ENCODE measurements around the gene ANXA6.

The ANXA6 gene

GRCh38 chr5:151127926-151128325 is 29.7 kb downstream of the ANXA6 start:
- no peak overlapping the region for H3K4me3 ChIP-seq (ENCODE audit: low read depth, low read length)
- TF ChIP-seq CTCF (IDR thresholded peaks at IDR 0.05; ENCODE audit: low read depth, low read length), result no peak

DNA sequence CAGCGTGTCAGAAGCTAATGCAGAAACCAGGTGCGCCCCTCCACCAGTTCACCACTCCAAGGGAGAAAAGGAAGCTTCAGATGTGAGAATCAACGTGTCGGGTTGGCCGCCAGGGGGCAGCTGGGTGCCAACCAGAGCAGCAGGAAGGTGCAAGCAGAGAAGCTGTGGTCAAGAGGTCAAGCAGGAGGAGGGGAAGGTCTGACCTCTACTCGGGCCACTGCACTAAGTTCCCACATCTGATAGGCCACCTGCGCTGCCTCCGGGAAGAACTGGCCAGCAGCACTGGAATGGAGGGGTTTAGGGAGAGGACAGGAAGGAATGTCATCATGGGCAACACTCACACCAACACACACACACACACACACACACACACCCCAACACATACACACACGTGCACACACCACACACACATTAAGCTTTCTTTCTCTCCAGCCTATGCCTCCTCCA is 31.4 kb downstream of the ANXA6 start:
- TF ChIP-seq CTCF (IDR thresholded peaks at IDR 0.05; ENCODE audit: low read depth, low read length), result peak; percentile 55
- no peak overlapping the region for H3K4me3 ChIP-seq (ENCODE audit: low read depth, low read length)

GRCh38 chr5:151125421-151125820 is 32.2 kb downstream of the ANXA6 start:
- H3K4me3 ChIP-seq (ENCODE audit: low read depth, low read length), result no peak overlapping the region

GRCh38 chr5:151123897-151124751 is 33.5 kb downstream of the ANXA6 start:
- TF ChIP-seq CTCF (IDR thresholded peaks at IDR 0.05; ENCODE audit: low read depth, low read length), result no peak
- no peak overlapping the region for H3K4me3 ChIP-seq (ENCODE audit: low read depth, low read length)

More at GRCh38 chr5:151125421-151125820, 32.2 kb downstream of the ANXA6 start:
- TF ChIP-seq CTCF (IDR thresholded peaks at IDR 0.05; ENCODE audit: low read depth, low read length), result no peak

DNA sequence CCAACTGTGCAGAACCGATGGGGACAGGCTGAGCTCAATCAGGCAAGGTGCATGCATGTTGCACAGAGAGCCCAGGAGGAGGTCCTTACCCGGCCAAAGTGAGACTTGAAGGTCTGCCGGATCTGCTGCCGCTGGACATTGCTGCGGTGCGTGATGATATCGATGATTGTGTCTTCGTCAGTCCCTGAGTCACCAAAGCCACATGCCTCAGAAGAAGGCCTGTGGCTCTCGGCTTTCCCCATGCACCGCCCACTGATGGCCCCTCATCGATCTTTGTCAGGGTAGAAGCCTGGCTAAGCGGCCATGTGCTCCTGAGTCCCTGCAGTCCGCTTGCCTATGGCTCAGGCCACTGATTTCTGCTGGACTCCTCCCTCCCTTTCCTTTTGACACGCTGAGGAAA is 34.8 kb downstream of the ANXA6 start:
- TF ChIP-seq CTCF (IDR thresholded peaks at IDR 0.05; ENCODE audit: low read depth, low read length), result no peak
- no peak overlapping the region for H3K4me3 ChIP-seq (ENCODE audit: low read depth, low read length)

DNA sequence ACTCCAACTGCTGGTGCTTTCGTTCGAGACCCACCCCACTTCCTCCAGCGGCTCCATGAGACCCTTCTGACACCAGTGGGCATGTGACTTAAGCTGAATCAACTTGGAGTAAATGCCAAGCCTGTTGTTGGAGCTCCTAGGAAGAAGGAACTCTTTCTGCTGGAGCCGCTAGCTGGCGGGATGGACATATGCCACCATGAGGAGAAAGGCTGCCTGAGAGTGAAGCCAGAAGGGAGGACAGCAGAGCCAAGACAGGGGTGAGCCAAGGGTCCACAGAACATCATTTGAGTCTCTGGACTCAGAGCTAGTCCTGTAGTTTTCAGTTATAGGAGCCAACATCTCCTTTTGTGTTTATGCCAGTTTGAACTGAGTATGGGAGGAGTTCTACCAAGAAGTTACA is 35.9 kb downstream of the ANXA6 start:
- no peak overlapping the region for H3K4me3 ChIP-seq (ENCODE audit: low read depth, low read length)
- TF ChIP-seq CTCF (IDR thresholded peaks at IDR 0.05; ENCODE audit: low read depth, low read length), result no peak

DNA sequence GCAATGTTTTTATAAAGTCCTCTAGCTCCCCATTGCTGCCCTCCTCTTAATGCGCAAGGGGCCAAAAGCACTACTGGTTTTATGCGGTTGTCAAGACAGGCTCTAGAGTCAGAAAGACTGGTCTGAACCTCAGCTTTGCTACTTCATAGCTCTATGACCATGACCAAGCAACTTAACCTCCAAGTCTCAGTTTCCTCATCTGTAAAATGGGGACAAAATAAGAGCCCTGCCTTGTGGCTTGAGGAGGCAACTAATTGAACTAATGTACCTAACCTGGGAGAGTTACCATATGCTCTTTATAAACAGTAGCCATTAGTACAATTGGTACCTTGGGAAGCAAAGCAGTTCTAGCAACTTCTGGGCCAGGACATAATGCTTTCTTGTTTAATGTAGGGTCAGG is 36.5 kb downstream of the ANXA6 start:
- TF ChIP-seq CTCF (IDR thresholded peaks at IDR 0.05; ENCODE audit: low read depth, low read length), result no peak
- H3K4me3 ChIP-seq (ENCODE audit: low read depth, low read length), result no peak overlapping the region
